IMR-90 (cell line): ENCODE results near the gene VPS37B. TPM values are rescaled to one million over a fixed set of nuclear protein-coding genes. Genes with fewer than 3 reads are reported as not detected.

Experiments used
- ATAC-seq: fragments of 200-7000 bp; cut with Tn5 transposase; 2 replicates; pipeline ENCODE4 v1.9.1; 2020; ENCODE audit warnings: low read depth, mild to moderate bottlenecking, moderate library complexity
- BruUV-seq: library from RNA; stranded (reverse); fragments of 400-500 nt; replicated peaks from 2 replicates; lab custom pipeline; 2021; lab: Mats Ljungman, UMichigan
- CTCF ChIA-PET: fragments of 300-600 bp; formaldehyde crosslinking; extraction: SDS; loops from one replicate; lab custom pipeline; 2021; ENCODE audit warnings: antibody characterized with exemption; lab: Yijun Ruan, JAX
- POLR2A ChIA-PET: fragments of 300-600 bp; sonication (Branson Sonifier 250); formaldehyde crosslinking; loops from one replicate; lab custom pipeline; 2022; ENCODE audit warnings: antibody characterized with exemption; ENCODE audit not compliant: unreplicated experiment; lab: Charles Lee
- DNase-seq: peaks from one replicate; pipeline ENCODE4 v3.0.0; 2013
- H2AFZ ChIP-seq: replicated peaks from 2 replicates; pipeline ENCODE3; 2013; ENCODE audit warnings: low read length, mild to moderate bottlenecking; ENCODE audit not compliant: poor library complexity
- H2AK5ac ChIP-seq: 2 replicates; pipeline ENCODE4 v1.6.1; 2013; ENCODE audit warnings: low read depth, low read length, inconsistent platforms
- H2AK9ac ChIP-seq: replicated peaks from 2 replicates; pipeline ENCODE3; 2013; ENCODE audit warnings: mild to moderate bottlenecking, low read depth, low read length, moderate library complexity; ENCODE audit not compliant: poor library complexity
- H2BK120ac ChIP-seq: 2 replicates; pipeline ENCODE4 v1.6.1; 2013; ENCODE audit warnings: low read depth, low read length, inconsistent platforms
- H2BK15ac ChIP-seq: 3 replicates; pipeline ENCODE4 v1.6.1; 2013; ENCODE audit warnings: low read depth, low read length, inconsistent platforms
- H2BK20ac ChIP-seq: 2 replicates; pipeline ENCODE4 v1.6.1; 2013; ENCODE audit warnings: low read depth, mild to moderate bottlenecking, inconsistent platforms, low read length, moderate library complexity
- H2BK5ac ChIP-seq: 2 replicates; pipeline ENCODE4 v1.6.1; 2013; ENCODE audit warnings: mild to moderate bottlenecking, low read depth, low read length, inconsistent platforms; ENCODE audit not compliant: poor library complexity, severe bottlenecking
- H3K14ac ChIP-seq: replicated peaks from 2 replicates; pipeline ENCODE4 v1.6.1; 2013; ENCODE audit warnings: low read depth, low read length, inconsistent platforms
- H3K18ac ChIP-seq: 2 replicates; pipeline ENCODE4 v1.6.1; 2013; ENCODE audit warnings: low read depth, low read length, control low read depth
- H3K23ac ChIP-seq: 2 replicates; pipeline ENCODE4 v1.6.1; 2013; ENCODE audit warnings: low read depth, low read length, inconsistent platforms
- H3K27ac ChIP-seq: 2 replicates; pipeline ENCODE4 v1.5.1; 2013; ENCODE audit warnings: mild to moderate bottlenecking, control low read depth, low read length; ENCODE audit not compliant: insufficient read depth
- H3K27me3 ChIP-seq: 2 replicates; pipeline ENCODE4 v1.6.1; 2013; ENCODE audit warnings: low read length; ENCODE audit not compliant: control insufficient read depth, insufficient read depth
- H3K36me3 ChIP-seq: 2 replicates; pipeline ENCODE4 v1.6.1; 2013; ENCODE audit warnings: low read length, mixed read lengths; ENCODE audit not compliant: control insufficient read depth, insufficient read depth
- H3K4ac ChIP-seq: 2 replicates; pipeline ENCODE4 v1.6.1; 2013; ENCODE audit warnings: low read depth, low read length, inconsistent platforms
- H3K4me1 ChIP-seq: 2 replicates; pipeline ENCODE4 v1.6.1; 2013; ENCODE audit warnings: low read length, mixed read lengths; ENCODE audit not compliant: control insufficient read depth, insufficient read depth
- H3K4me2 ChIP-seq: 2 replicates; pipeline ENCODE4 v1.6.1; 2013; ENCODE audit warnings: low read depth, mild to moderate bottlenecking, control low read depth, low read length, moderate library complexity
- H3K4me3 ChIP-seq: 2 replicates; pipeline ENCODE4 v1.5.1; 2013; ENCODE audit warnings: low read depth, mild to moderate bottlenecking, control low read depth, low read length, moderate library complexity; ENCODE audit not compliant: insufficient read depth
- H3K56ac ChIP-seq: 2 replicates; pipeline ENCODE4 v1.6.1; 2013; ENCODE audit warnings: low read length, inconsistent platforms; ENCODE audit not compliant: insufficient read depth; ENCODE audit errors: extremely low read depth
- H3K79me1 ChIP-seq, 2 experiments: 2 replicates each; pipeline ENCODE4 v1.6.1; 2013; ENCODE audit warnings: low read length in 2 of 2, inconsistent platforms in 1 of 2, low read depth in 1 of 2
- H3K9ac ChIP-seq: 2 replicates; pipeline ENCODE4 v1.6.1; 2013; ENCODE audit warnings: low read depth, low read length, control low read depth
- H3K9me1 ChIP-seq: 2 replicates; pipeline ENCODE4 v1.6.1; 2013; ENCODE audit warnings: low read length, inconsistent platforms; ENCODE audit not compliant: insufficient read depth
- H3K9me3 ChIP-seq: 2 replicates; pipeline ENCODE4 v1.6.1; 2013; ENCODE audit warnings: low read length; ENCODE audit not compliant: control insufficient read depth, insufficient read depth
- H4K20me1 ChIP-seq: 2 replicates; pipeline ENCODE4 v1.6.1; 2013; ENCODE audit warnings: low read length, inconsistent platforms; ENCODE audit not compliant: insufficient read depth
- H4K5ac ChIP-seq: 2 replicates; pipeline ENCODE4 v1.6.1; 2013; ENCODE audit warnings: mild to moderate bottlenecking, low read depth, low read length, control low read depth
- H4K8ac ChIP-seq, 2 experiments: 2 replicates each; pipeline ENCODE4 v1.6.1; 2013; ENCODE audit warnings: low read depth in 2 of 2, low read length in 2 of 2, control low read depth in 1 of 2, inconsistent platforms in 1 of 2
- H4K91ac ChIP-seq: 2 replicates; pipeline ENCODE4 v1.6.1; 2013; ENCODE audit warnings: low read depth, low read length, inconsistent platforms; ENCODE audit not compliant: insufficient read depth
- CEBPB ChIP-seq: IDR thresholded peaks from 2 replicates; pipeline ENCODE4 v1.6.1; 2012; ENCODE audit warnings: low read depth, low read length, improper control_type of control experiment
- FOS ChIP-seq: fragments of 150-350 bp; IDR thresholded peaks from 2 replicates; pipeline ENCODE4 v1.6.1; 2016; ENCODE audit warnings: low read depth, low read length
- MAFK ChIP-seq: IDR thresholded peaks from 2 replicates; pipeline ENCODE4 v1.6.1; 2012; ENCODE audit warnings: low read depth, low read length, improper control_type of control experiment
- MAZ ChIP-seq: IDR thresholded peaks from 2 replicates; pipeline ENCODE4 v1.6.1; 2012; ENCODE audit warnings: low read depth, mild to moderate bottlenecking, low read length, improper control_type of control experiment, moderate library complexity, borderline replicate concordance
- NFE2L2 ChIP-seq: fragments of 150-350 bp; IDR thresholded peaks from 2 replicates; pipeline ENCODE4 v1.6.1; 2016; ENCODE audit warnings: low read depth, mild to moderate bottlenecking, low read length
- RAD21 ChIP-seq: IDR thresholded peaks from 2 replicates; pipeline ENCODE4 v1.6.1; 2012; ENCODE audit warnings: low read length, improper control_type of control experiment
- RFX5 ChIP-seq: IDR thresholded peaks from 2 replicates; pipeline ENCODE4 v1.8.0; 2012; ENCODE audit warnings: low read depth, mild to moderate bottlenecking, low read length, moderate library complexity
- WGBS, 2 experiments: methylation state at CpG; one replicate each; pipeline versions ENCODE4 v1.1.5 to v1.1.7; 2013; ENCODE audit warnings: missing lambda C conversion rate in 2 of 2; ENCODE audit not compliant: insufficient read length in 1 of 2; ENCODE audit errors: extremely low coverage in 2 of 2; 5-methylcytosine and 5-hydroxymethylcytosine counted together
- dilution Hi-C: fragments of 300-500 bp; cut with HindIII; formaldehyde crosslinking; loops from one replicate; pipeline ENCODE4 v1.14.3; 2018; ENCODE audit warnings: low sequenced_read_pairs; ENCODE audit not compliant: unreplicated experiment
- in situ Hi-C: fragments of 300-500 bp; cut with MboI; formaldehyde crosslinking; loops from 3 replicates; pipeline ENCODE4 v1.14.3; 2019; ENCODE audit warnings: low sequenced_read_pairs, inconsistent platforms, mixed read lengths
- intact Hi-C: fragments of 100-400 bp; cut with micrococcal nuclease; formaldehyde crosslinking; loops from 2 replicates; pipeline ENCODE4 v1.10.0; 2022
- polyA plus RNA-seq, 3 experiments: library from polyadenylated mRNA; depleted of rRNA; stranded (reverse); fragments of >200 nt; gene quantifications; 2 replicates each; pipeline ENCODE4 v1.2.3, GENCODE V29; 2012; ENCODE audit warnings: low replicate concordance in 1 of 3
- total RNA-seq: library from RNA; depleted of rRNA; stranded (reverse); fragments of >200 nt; gene quantifications from 2 replicates; pipeline ENCODE4 v1.2.3, GENCODE V29; 2012

Gene VPS37B
- total and polyA plus RNA-seq, 2 of the 4 experiments (the other 2 are of a cell fraction): 8.6 to 25.7 TPM

GRCh38 chr12:122899887-122900286 lies 4.0 kb upstream of the VPS37B start (continued):
- TF ChIP-seq MAZ (no peak), RFX5 (no peak)

- Histone ChIP-seq H2AK9ac (peak overlapping the region; percentile 13), H3K56ac (no peak overlapping the region), H2BK20ac (peak overlapping the region; percentile 14; the same call in 1 of the 2 replicates), H3K18ac (no peak overlapping the region), H3K4me2 (no peak overlapping the region), H3K4me1 (peaks cover 13% of the 10 kb centered on the region), H3K23ac (no peak overlapping the region), H3K14ac (no peak overlapping the region), H3K9ac (no peak overlapping the region), H3K27me3 (no peaks in the 10 kb centered on the region), H2AK5ac (peak overlapping the region; percentile 70; the same call in 1 of the 2 replicates), H2BK15ac (0 out of 3 replicates have a peak overlapping the region, but pooled peaks have one; percentile 38), H2AFZ (peak overlapping the region; percentile 44), H4K20me1 (peaks cover 34% of the 10 kb centered on the region; the same call in 1 of the 2 replicates), H2BK5ac (no peak overlapping the region), H3K27ac (no peak overlapping the region), H2BK120ac (no peak overlapping the region), H4K8ac (no peak overlapping the region; a peak in 1 of 4 replicates), H4K91ac (no peak overlapping the region), H3K4ac (no peak overlapping the region), H3K79me1 (peaks cover 0 to 51% of the 10 kb centered on the region in 2 experiments; a peak in 2 of 4 replicates), H4K5ac (no peak overlapping the region), H3K4me3 (no peak overlapping the region), H3K9me1 (peaks cover 18% of the 10 kb centered on the region), H3K9me3 (no peaks in the 10 kb centered on the region), H3K36me3 (no peaks in the 10 kb centered on the region; the same call in 1 of the 2 replicates)
- DNase-seq (no peak), ATAC-seq (no peak)
- ChIA-PET POLR2A (no interaction called here), CTCF (no interaction called here)
- in situ Hi-C loops (no loop called here), intact Hi-C loops (loop anchor here (10.0 kb wide), 1 partner anchor 338 kb away; the partner anchor contains the start of genes MPHOSPH9 and MTRFR), dilution Hi-C loops (no loop called here)
- TF ChIP-seq CEBPB (no peak), FOS (no peak), RAD21 (no peak), MAFK (no peak), NFE2L2 (no peak)
- 100% methylated on average over 3 of the region's 7 CpGs; no CpG with 5 or more reads in 1 of the 2 experiments for WGBS, 2 experiments
- no TSS peak for BruUV-seq
Observed at GRCh38 chr12:122896662-122897061, 738 bp upstream of the VPS37B start.
